HUES48 (cell line): ENCODE measurements around the gene ZNF544.

ENCODE experiments used
- H3K27ac ChIP-seq: one replicate; pipeline ENCODE4 v1.7.0; 2013; ENCODE audit warnings: low read depth, low read length, inconsistent platforms
- H3K27me3 ChIP-seq: 2 replicates; pipeline ENCODE4 v1.6.1; 2013; ENCODE audit warnings: mild to moderate bottlenecking, low read length; ENCODE audit not compliant: control insufficient read depth, insufficient read depth
- H3K36me3 ChIP-seq: 2 replicates; pipeline ENCODE4 v1.6.1; 2013; ENCODE audit warnings: low read length; ENCODE audit not compliant: control insufficient read depth, insufficient read depth
- H3K4me1 ChIP-seq: 2 replicates; pipeline ENCODE4 v1.6.1; 2013; ENCODE audit warnings: mild to moderate bottlenecking, low read length; ENCODE audit not compliant: control insufficient read depth, insufficient read depth
- H3K4me3 ChIP-seq: 2 replicates; pipeline ENCODE4 v1.5.1; 2013; ENCODE audit warnings: mild to moderate bottlenecking, low read depth, low read length
- H3K9ac ChIP-seq: 2 replicates; pipeline ENCODE4 v1.6.1; 2013; ENCODE audit warnings: mild to moderate bottlenecking, low read depth, low read length, moderate library complexity
- H3K9me3 ChIP-seq: 2 replicates; pipeline ENCODE4 v1.6.1; 2013; ENCODE audit warnings: low read length; ENCODE audit not compliant: control insufficient read depth, insufficient read depth

ZNF544 gene

DNA sequence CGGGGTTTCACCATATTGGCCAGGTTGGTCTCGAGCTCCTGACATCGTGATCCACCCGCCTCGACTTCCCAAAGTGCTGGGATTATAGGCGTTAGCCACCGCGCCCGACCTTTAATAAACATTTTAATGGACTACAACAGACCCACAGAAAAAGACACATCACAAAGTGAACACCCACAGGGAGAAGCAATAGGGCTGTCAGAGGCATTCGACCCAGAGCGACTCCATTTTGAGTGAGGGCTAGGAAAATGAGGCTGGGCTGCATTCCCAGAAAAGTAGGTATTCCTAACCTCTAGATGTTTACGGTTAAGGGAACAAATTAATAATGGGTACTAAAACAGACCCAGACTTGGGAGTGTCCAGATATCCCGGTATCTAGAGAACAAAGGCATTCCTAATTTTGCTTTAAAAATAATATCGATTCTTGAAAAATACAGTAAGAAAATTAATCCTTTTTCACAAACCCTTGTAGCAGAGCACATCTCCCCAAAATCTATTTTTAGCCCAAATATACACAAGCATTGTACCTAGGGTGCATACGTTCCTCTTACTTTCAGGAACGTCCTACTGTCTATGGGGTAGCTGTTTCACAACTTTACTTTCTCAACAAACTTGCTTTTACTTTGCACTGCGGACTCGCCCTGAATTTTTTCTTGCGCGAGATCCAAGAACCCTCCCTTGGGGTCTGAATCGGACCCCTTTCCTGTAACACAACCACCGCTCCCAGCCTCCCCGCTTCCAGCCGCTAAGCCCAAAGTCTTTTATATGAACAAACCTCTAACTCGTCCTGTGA lies 49.2 kb downstream of the ZNF544 start:
- H3K9me3 ChIP-seq = no peaks in the 10 kb centered on the region
- peak overlapping the region; percentile 96 for H3K9ac ChIP-seq
- H3K27ac ChIP-seq = peak overlapping the region; percentile 90
- peak overlapping the region; percentile 91 for H3K4me3 ChIP-seq
- H3K36me3 ChIP-seq = peaks cover 27% of the 10 kb centered on the region
- peaks cover 8% of the 10 kb centered on the region for H3K4me1 ChIP-seq
- H3K27me3 ChIP-seq = no peaks in the 10 kb centered on the region

DNA sequence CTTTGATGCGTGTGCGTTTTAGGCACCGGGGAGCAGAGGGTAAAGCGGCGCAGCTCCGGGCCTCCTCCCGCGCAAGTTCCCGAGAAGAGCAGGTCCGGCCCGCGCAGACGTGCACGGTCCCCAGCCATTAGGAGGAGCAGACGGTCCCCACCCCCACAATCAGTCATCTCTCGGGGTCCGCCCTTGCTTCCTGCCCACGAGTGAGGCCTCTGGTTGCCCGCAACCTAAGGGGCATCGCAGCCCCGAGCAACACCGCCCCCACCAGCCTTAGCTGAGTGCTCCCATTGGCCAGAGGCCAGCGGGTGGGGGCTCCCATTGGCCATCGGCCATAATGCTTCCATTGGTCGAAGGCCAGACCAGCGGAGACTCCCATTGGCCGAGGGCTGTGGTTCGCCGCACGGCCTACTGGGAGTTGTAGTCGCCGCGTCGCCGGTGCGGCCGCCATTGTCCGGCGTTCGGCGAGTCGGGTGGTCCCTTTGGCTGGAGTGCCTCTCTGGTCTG lies 49.9 kb downstream of the ZNF544 start, which contains the start of gene ZNF8:
ZNF8 (plus strand) TSS at position 415 of the 501 bp plus-strand sequence. CDS start 127 bp downstream, outside the sequence.
- Histone ChIP-seq H3K4me1 (peaks cover 8% of the 10 kb centered on the region), H3K27me3 (no peaks in the 10 kb centered on the region), H3K27ac (peak within 1 kb of the TSS; percentile 94), H3K4me3 (peak within 1 kb of the TSS; percentile 91), H3K9ac (peak within 1 kb of the TSS; percentile 96), H3K9me3 (no peaks in the 10 kb centered on the region), H3K36me3 (peaks cover 27% of the 10 kb centered on the region)

DNA sequence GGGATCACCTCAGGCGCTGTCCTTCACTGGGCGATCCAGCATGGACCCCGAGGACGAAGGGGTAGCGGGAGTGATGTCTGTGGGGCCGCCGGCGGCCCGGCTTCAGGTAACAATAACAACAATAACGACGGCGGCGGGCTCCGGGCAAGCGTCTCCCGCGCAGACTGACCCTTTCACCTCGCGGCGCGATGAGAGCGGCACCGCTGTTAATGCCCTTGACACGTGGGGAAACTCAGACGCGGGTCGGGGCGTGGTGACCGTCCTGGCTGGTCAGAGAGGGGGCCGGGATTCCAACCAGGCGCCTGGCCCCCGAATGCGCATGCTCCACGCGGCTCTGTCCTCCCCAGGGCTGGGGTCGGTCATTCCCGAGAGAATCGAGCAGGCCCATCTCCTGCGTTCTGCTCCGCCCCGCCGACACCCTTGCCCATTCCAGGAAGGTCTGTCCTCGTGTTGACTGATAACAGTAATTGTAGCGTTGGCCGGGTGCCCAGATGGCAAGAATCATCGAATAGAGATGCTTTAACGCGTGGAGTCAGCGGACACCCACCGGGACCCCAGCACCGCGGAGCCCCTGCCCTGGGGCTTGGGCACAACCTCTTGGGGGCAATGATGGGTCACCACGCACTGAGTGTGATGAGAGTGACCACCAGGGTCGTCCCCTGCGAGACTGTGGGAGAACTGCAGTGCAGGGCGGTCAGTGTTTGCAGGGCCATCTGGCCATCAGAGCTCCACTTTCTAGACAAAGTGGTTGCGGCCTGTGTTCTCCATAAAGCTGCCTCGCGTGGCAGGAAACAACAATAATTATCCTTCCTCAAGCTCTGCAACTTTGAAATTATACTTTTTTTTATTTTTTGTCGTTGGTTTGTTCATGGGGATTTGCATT lies 50.6 kb downstream of the ZNF544 start:
- peak overlapping the region; percentile 96 for H3K9ac ChIP-seq
- peak overlapping the region; percentile 94 for H3K27ac ChIP-seq
- no peaks in the 10 kb centered on the region for H3K9me3 ChIP-seq
- peak overlapping the region; percentile 91 for H3K4me3 ChIP-seq
- H3K4me1 ChIP-seq = peaks cover 8% of the 10 kb centered on the region
- H3K36me3 ChIP-seq = peaks cover 27% of the 10 kb centered on the region
- no peaks in the 10 kb centered on the region for H3K27me3 ChIP-seq

DNA sequence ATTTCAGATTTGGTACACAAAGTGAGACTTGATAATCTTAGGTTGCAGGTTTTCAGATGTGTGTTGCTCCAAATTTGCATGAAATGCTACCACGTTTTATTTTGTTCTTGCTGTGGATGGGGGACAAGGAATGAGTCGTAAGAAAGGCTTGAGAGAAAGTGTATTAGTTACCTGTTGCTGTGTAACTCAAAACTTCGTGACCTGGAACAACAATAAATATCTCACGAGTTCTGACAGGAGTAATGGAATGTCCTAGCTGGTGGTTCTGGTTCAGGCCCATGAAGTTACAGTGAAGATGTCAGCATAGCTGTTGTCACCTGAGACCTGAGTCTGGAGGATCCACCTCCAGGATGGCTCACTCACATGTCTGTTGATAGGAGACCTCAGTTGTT lies 51.2 kb downstream of the ZNF544 start:
- H3K4me1 ChIP-seq = peaks cover 8% of the 10 kb centered on the region
- H3K4me3 ChIP-seq = peak overlapping the region; percentile 91
- no peaks in the 10 kb centered on the region for H3K9me3 ChIP-seq
- H3K9ac ChIP-seq = no peak overlapping the region; the same call in 1 of the 2 replicates
- peaks cover 26% of the 10 kb centered on the region for H3K36me3 ChIP-seq
- H3K27ac ChIP-seq = no peak overlapping the region
- no peaks in the 10 kb centered on the region for H3K27me3 ChIP-seq

DNA sequence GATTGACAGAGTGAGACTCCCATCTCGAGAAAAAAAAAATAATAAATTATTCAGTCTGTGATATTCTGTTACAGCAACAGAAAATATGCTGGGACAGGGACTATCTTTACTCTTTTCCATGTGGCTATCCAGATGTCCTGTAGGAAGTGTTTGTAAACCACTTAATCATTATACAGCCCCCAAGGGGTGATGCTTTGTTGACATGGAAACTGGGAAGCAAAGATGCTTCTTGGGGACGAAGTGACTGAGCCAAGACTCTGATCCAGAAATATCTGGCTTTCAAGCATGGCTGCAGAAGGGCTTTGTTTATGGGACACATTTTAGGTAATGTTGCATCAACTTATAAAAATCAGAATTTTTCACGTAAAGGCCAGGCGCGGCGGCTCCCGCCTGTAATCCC lies 55.5 kb downstream of the ZNF544 start:
- peaks cover 68% of the 10 kb centered on the region for H3K36me3 ChIP-seq
- peaks cover 8% of the 10 kb centered on the region for H3K4me1 ChIP-seq
- H3K4me3 ChIP-seq = no peak overlapping the region
- H3K9me3 ChIP-seq = no peaks in the 10 kb centered on the region
- no peak overlapping the region for H3K27ac ChIP-seq
- no peaks in the 10 kb centered on the region for H3K27me3 ChIP-seq
- H3K9ac ChIP-seq = no peak overlapping the region

DNA sequence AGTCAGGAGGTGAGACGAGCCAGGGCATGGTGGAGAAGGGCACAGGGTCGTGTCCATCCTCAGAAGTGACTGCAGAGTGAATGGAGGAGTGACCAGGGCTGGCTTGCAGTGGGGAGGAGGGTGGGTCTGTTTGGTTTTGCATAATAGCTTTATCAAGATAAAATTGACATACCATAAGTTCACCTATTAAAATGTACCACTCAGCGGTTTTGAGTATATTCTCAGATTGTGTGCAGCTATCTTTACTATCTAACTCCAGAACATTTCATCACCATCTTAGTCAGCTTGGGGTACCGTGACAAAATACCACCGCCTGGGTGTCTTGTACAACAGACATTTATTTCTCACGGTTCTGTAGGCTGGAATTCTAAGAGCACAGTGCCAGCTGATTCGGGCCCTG lies 63.2 kb downstream of the ZNF544 start:
- H3K9ac ChIP-seq = no peak overlapping the region
- no peaks in the 10 kb centered on the region for H3K27me3 ChIP-seq
- H3K4me1 ChIP-seq = no peaks in the 10 kb centered on the region
- no peak overlapping the region for H3K4me3 ChIP-seq
- no peak overlapping the region for H3K27ac ChIP-seq
- peaks cover 6% of the 10 kb centered on the region; the same call in 1 of the 2 replicates for H3K9me3 ChIP-seq
- peaks cover 92% of the 10 kb centered on the region for H3K36me3 ChIP-seq

DNA sequence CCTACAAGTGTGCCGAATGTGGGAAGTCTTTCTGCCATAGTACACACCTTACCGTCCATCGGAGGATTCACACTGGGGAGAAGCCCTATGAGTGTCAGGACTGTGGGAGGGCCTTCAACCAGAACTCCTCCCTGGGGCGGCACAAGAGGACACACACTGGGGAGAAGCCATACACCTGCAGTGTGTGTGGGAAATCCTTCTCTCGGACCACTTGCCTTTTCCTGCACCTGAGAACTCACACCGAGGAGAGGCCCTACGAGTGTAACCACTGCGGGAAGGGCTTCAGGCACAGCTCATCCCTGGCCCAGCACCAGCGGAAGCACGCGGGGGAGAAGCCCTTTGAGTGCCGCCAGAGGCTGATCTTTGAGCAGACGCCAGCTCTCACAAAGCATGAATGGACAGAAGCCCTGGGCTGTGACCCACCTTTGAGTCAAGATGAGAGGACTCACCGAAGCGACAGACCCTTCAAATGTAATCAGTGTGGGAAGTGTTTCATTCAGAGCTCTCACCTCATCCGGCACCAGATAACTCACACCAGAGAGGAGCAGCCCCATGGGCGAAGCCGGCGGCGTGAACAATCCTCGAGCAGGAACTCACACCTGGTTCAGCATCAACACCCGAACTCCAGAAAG lies 66.1 kb downstream of the ZNF544 start:
- Histone ChIP-seq H3K27ac (no peak overlapping the region), H3K9ac (no peak overlapping the region), H3K4me1 (no peaks in the 10 kb centered on the region), H3K9me3 (peaks cover 6% of the 10 kb centered on the region; the same call in 1 of the 2 replicates), H3K36me3 (peaks cover 84% of the 10 kb centered on the region), H3K27me3 (no peaks in the 10 kb centered on the region), H3K4me3 (no peak overlapping the region)

DNA sequence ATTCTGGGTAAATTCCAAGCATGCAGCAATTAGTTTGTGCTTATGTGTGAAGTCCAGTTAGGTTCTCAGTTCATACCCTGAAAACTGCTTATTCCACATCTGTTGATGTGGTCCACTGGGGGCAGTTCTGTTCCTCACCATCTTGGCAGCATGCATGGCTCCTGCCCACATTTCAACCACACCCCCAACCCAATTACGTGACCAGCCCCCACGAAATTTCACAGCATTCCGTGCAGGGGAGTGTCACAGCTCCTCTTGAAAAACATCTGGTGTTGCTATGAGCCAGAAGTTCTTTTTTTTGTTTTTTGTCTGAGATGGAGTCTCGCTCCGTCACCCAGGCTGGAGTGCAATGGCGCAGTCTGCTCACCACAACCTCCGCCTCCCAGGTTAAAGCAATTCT lies 67.4 kb downstream of the ZNF544 start:
- Histone ChIP-seq H3K36me3 (peaks cover 87% of the 10 kb centered on the region), H3K27ac (no peak overlapping the region), H3K9ac (no peak overlapping the region), H3K9me3 (peaks cover 6% of the 10 kb centered on the region; the same call in 1 of the 2 replicates), H3K27me3 (no peaks in the 10 kb centered on the region), H3K4me3 (no peak overlapping the region), H3K4me1 (no peaks in the 10 kb centered on the region)

DNA sequence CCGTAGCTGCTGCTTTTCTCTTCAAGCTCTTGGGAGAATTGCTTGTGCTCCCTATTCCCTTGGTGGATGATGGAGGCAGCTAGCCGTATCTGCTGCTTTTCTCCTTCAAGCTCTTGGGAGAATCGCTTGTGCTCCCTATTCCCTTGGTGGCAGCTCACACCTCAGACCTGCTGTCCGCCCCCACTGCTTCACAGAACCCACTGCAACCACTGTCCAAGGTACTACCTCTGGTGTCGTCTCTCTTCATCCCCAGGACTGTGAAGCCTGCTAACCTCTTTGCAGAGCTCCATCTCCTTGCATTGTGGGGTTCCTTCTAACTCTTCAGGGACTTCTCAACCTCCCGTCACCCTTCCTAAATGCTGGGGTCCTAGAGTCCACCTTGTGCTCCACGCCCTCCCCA lies 71.9 kb downstream of the ZNF544 start:
- no peaks in the 10 kb centered on the region for H3K9me3 ChIP-seq
- H3K36me3 ChIP-seq = peaks cover 55% of the 10 kb centered on the region
- H3K9ac ChIP-seq = no peak overlapping the region
- no peaks in the 10 kb centered on the region for H3K27me3 ChIP-seq
- no peaks in the 10 kb centered on the region for H3K4me1 ChIP-seq
- H3K4me3 ChIP-seq = no peak overlapping the region
- H3K27ac ChIP-seq = no peak overlapping the region

DNA sequence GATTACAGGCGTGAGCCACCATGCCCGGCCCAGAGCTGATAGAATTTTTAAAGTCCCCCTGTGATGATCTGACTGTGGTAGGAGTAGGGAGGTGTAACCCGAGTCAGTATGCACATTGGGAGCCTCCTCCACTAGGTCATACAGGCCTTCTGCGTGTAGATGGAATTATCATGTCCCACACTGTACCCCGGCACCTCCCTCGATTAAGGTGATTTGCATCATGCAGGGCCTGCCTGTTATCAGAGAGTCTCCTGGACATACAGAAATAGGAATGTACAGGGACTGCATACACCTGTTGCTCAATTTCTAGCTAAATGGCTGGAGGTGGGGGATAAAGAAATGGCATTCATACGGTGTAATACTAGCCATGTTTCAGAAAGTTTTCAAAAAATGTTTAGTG lies 75.5 kb downstream of the ZNF544 start:
- peak overlapping the region; percentile 93; the same call in 1 of the 2 replicates for H3K4me3 ChIP-seq
- no peak overlapping the region for H3K9ac ChIP-seq
- 0 out of 2 replicates have a peak, but pooled peaks cover 5% of the 10 kb centered on the region for H3K4me1 ChIP-seq
- no peaks in the 10 kb centered on the region for H3K27me3 ChIP-seq
- H3K36me3 ChIP-seq = peaks cover 52% of the 10 kb centered on the region
- no peaks in the 10 kb centered on the region for H3K9me3 ChIP-seq
- H3K27ac ChIP-seq = no peak overlapping the region
